ENCODE data around the gene CACNA1E.

DNA sequence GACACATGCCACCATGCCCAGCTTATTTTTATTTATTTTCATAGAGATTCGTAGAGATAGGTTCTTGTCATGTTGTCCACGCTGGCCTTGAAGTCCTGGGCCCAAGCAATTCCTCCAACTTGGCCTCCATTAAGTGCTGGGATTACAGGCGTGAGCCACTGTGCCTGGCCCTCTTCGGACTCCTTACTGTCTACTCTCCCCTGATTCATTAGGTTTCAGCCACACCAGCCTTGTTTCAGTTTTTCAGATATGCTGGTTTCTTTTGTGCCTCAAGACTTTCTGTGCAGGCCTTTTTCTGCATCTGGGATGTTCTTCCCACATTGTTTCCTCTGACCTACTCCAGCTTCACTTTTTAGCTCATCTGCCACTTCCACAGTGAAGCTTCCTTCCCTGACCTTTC is 85.4 kb downstream of the CACNA1E start:
- no peak for TF ChIP-seq CTCF (conservative IDR thresholded peaks at IDR 0.05; ENCODE audit: low read depth, low read length)
- TF ChIP-seq EZH2 (IDR thresholded peaks at IDR 0.05; ENCODE audit: borderline replicate concordance, low read depth, low read length, poor library complexity, severe bottlenecking): no peak
